Stimulated activated effector memory CD8-positive, alpha-beta T cell treated with anti-CD3 and anti-CD28 coated beads, Interleukin-12 subunit alpha, Interleukin-12 subunit beta, amount 100 ng/mL, for 72 hours (primary cell): ENCODE results near the gene EPHA4.
A peak's percentile ranks its signal among the peaks of the same experiment; 100 is the strongest.

ENCODE experiments used
- ATAC-seq: fragments of 150-1000 bp; cut with Tn5 transposase; 2 replicates; pipeline ENCODE4 v1.10.0; 2021
- DNase-seq, 2 donors: peaks; one replicate each; pipeline ENCODE4 v3.0.0; 2021 to 2022; ENCODE audit warnings: low spot score in 2 of 2
- H3K27ac Mint-ChIP-seq: one replicate; pipeline ENCODE4 v1.8.0; 2022; ENCODE audit warnings: mild to moderate bottlenecking, mixed read lengths
- H3K36me3 Mint-ChIP-seq: one replicate; pipeline ENCODE4 v1.8.0; 2022; ENCODE audit warnings: mild to moderate bottlenecking, mixed read lengths
- H3K4me1 Mint-ChIP-seq: one replicate; pipeline ENCODE4 v1.8.0; 2022; ENCODE audit warnings: mixed read lengths
- H3K4me3 Mint-ChIP-seq: one replicate; pipeline ENCODE4 v1.8.0; 2022; ENCODE audit warnings: mild to moderate bottlenecking, mixed read lengths
- H3K9me3 Mint-ChIP-seq: one replicate; pipeline ENCODE4 v1.8.0; 2022; ENCODE audit warnings: mixed read lengths

The EPHA4 gene

GRCh38 chr2:221506469-221506868 lies 65.6 kb downstream of the EPHA4 start:
- no peak overlapping the region for H3K4me3 Mint-ChIP-seq
- H3K36me3 Mint-ChIP-seq = no peaks in the 10 kb centered on the region
- no peak overlapping the region for H3K27ac Mint-ChIP-seq
- peaks cover 17% of the 10 kb centered on the region for H3K4me1 Mint-ChIP-seq
- ATAC-seq = no peak
- H3K9me3 Mint-ChIP-seq = no peaks in the 10 kb centered on the region
- DNase-seq = no peak

- H3K27ac Mint-ChIP-seq = no peak overlapping the region
- DNase-seq = no peak
- no peaks in the 10 kb centered on the region for H3K36me3 Mint-ChIP-seq
- H3K4me1 Mint-ChIP-seq = peaks cover 25% of the 10 kb centered on the region
- ATAC-seq = no peak
- no peak overlapping the region for H3K4me3 Mint-ChIP-seq
- no peaks in the 10 kb centered on the region for H3K9me3 Mint-ChIP-seq
Observed at GRCh38 chr2:221505605-221506004, 66.5 kb downstream of the EPHA4 start.

GRCh38 chr2:221504905-221505304 lies 67.2 kb downstream of the EPHA4 start:
- Mint-ChIP-seq H3K9me3 (no peaks in the 10 kb centered on the region), H3K4me3 (no peak overlapping the region), H3K36me3 (no peaks in the 10 kb centered on the region), H3K4me1 (peaks cover 31% of the 10 kb centered on the region), H3K27ac (no peak overlapping the region)
- ATAC-seq (no peak), DNase-seq (no peak)

GRCh38 chr2:221503965-221504364 lies 68.1 kb downstream of the EPHA4 start:
- ATAC-seq = no peak
- Mint-ChIP-seq H3K36me3 (no peaks in the 10 kb centered on the region), H3K4me1 (peaks cover 32% of the 10 kb centered on the region), H3K4me3 (no peak overlapping the region), H3K9me3 (no peaks in the 10 kb centered on the region), H3K27ac (no peak overlapping the region)
- no peak for DNase-seq

GRCh38 chr2:221502270-221503010 lies 69.7 kb downstream of the EPHA4 start:
- ATAC-seq = peak; percentile 64

GRCh38 chr2:221501883-221502269 lies 70.2 kb downstream of the EPHA4 start:
- H3K27ac Mint-ChIP-seq = no peak overlapping the region
- H3K4me3 Mint-ChIP-seq = no peak overlapping the region
- peak; percentile 37 for ATAC-seq
- no peaks in the 10 kb centered on the region for H3K9me3 Mint-ChIP-seq
- no peak for DNase-seq
- H3K36me3 Mint-ChIP-seq = no peaks in the 10 kb centered on the region
- H3K4me1 Mint-ChIP-seq = peaks cover 32% of the 10 kb centered on the region

More at GRCh38 chr2:221502270-221503010, 69.7 kb downstream of the EPHA4 start:
- Mint-ChIP-seq H3K9me3 (no peaks in the 10 kb centered on the region), H3K36me3 (no peaks in the 10 kb centered on the region), H3K27ac (no peak overlapping the region), H3K4me3 (no peak overlapping the region), H3K4me1 (peaks cover 32% of the 10 kb centered on the region)
- DNase-seq = no peak

GRCh38 chr2:221501210-221501882 lies 70.8 kb downstream of the EPHA4 start:
- DNase-seq (no peak), ATAC-seq (no peak)
- Mint-ChIP-seq H3K9me3 (no peaks in the 10 kb centered on the region), H3K36me3 (no peaks in the 10 kb centered on the region), H3K4me3 (no peak overlapping the region), H3K27ac (no peak overlapping the region), H3K4me1 (peaks cover 32% of the 10 kb centered on the region)

GRCh38 chr2:221500501-221501209 lies 71.4 kb downstream of the EPHA4 start:
- H3K36me3 Mint-ChIP-seq = no peaks in the 10 kb centered on the region
- no peak for ATAC-seq
- no peaks in the 10 kb centered on the region for H3K9me3 Mint-ChIP-seq
- DNase-seq = no peak
- peaks cover 32% of the 10 kb centered on the region for H3K4me1 Mint-ChIP-seq
- H3K27ac Mint-ChIP-seq = no peak overlapping the region
- H3K4me3 Mint-ChIP-seq = no peak overlapping the region

GRCh38 chr2:221495731-221496130 lies 76.4 kb downstream of the EPHA4 start:
- peaks cover 9% of the 10 kb centered on the region for H3K4me1 Mint-ChIP-seq
- H3K27ac Mint-ChIP-seq = no peak overlapping the region
- no peaks in the 10 kb centered on the region for H3K36me3 Mint-ChIP-seq
- no peak overlapping the region for H3K4me3 Mint-ChIP-seq
- ATAC-seq = no peak
- H3K9me3 Mint-ChIP-seq = no peaks in the 10 kb centered on the region
- no peak for DNase-seq

- no peaks in the 10 kb centered on the region for H3K36me3 Mint-ChIP-seq
- ATAC-seq = no peak
- no peak overlapping the region for H3K27ac Mint-ChIP-seq
- H3K9me3 Mint-ChIP-seq = no peaks in the 10 kb centered on the region
- DNase-seq = no peak
- no peaks in the 10 kb centered on the region for H3K4me1 Mint-ChIP-seq
- H3K4me3 Mint-ChIP-seq = no peak overlapping the region
Observed at GRCh38 chr2:221494556-221494955, 77.5 kb downstream of the EPHA4 start.

- Mint-ChIP-seq H3K27ac (no peak overlapping the region), H3K4me1 (no peaks in the 10 kb centered on the region), H3K9me3 (no peaks in the 10 kb centered on the region), H3K36me3 (no peaks in the 10 kb centered on the region), H3K4me3 (no peak overlapping the region)
- DNase-seq = no peak
- ATAC-seq = no peak
Observed at GRCh38 chr2:221493391-221493790, 78.7 kb downstream of the EPHA4 start.

- Mint-ChIP-seq H3K4me3 (no peak overlapping the region), H3K9me3 (no peaks in the 10 kb centered on the region), H3K4me1 (no peaks in the 10 kb centered on the region), H3K36me3 (no peaks in the 10 kb centered on the region), H3K27ac (no peak overlapping the region)
- ATAC-seq (no peak), DNase-seq (no peak)
Observed at GRCh38 chr2:221492636-221493035, 79.5 kb downstream of the EPHA4 start.

- no peak overlapping the region for H3K27ac Mint-ChIP-seq
- DNase-seq = no peak
- H3K9me3 Mint-ChIP-seq = no peaks in the 10 kb centered on the region
- no peak for ATAC-seq
- H3K36me3 Mint-ChIP-seq = no peaks in the 10 kb centered on the region
- no peaks in the 10 kb centered on the region for H3K4me1 Mint-ChIP-seq
- no peak overlapping the region for H3K4me3 Mint-ChIP-seq
Observed at GRCh38 chr2:221490506-221491060, 81.5 kb downstream of the EPHA4 start.

GRCh38 chr2:221488136-221488807 lies 83.8 kb downstream of the EPHA4 start:
- Mint-ChIP-seq H3K27ac (no peak overlapping the region), H3K4me1 (peaks cover 6% of the 10 kb centered on the region), H3K9me3 (no peaks in the 10 kb centered on the region), H3K36me3 (no peaks in the 10 kb centered on the region), H3K4me3 (no peak overlapping the region)
- ATAC-seq (no peak), DNase-seq (no peak)

- ATAC-seq (no peak), DNase-seq (no peak)
- H3K4me3 Mint-ChIP-seq = no peak overlapping the region
- no peaks in the 10 kb centered on the region for H3K9me3 Mint-ChIP-seq
- H3K4me1 Mint-ChIP-seq = peaks cover 6% of the 10 kb centered on the region
- H3K36me3 Mint-ChIP-seq = no peaks in the 10 kb centered on the region
- no peak overlapping the region for H3K27ac Mint-ChIP-seq
Observed at GRCh38 chr2:221486106-221486505, 86.0 kb downstream of the EPHA4 start.
